H1 (cell line): ENCODE results near the gene FBXW8. TPM values are rescaled to one million over a fixed set of nuclear protein-coding genes. Genes with fewer than 3 reads are reported as not detected.

Experiments used
- CTCF ChIA-PET: fragments of 300-600 bp; sonication (Branson Sonifier 250); formaldehyde crosslinking; loops from one replicate; lab custom pipeline; 2021; ENCODE audit not compliant: partially characterized antibody; lab: Charles Lee
- POLR2A ChIA-PET: fragments of 300-600 bp; sonication (Branson Sonifier 250); formaldehyde crosslinking; loops from one replicate; lab custom pipeline; 2021; ENCODE audit warnings: inconsistent platforms; ENCODE audit not compliant: partially characterized antibody; lab: Charles Lee
- DNase-seq, 2 experiments: peaks; one replicate each; pipeline versions ENCODE4 v3.0.0 to v3.0.0-alpha.2; 2010 to 2022; ENCODE audit warnings: low spot score in 2 of 2, low read depth in 1 of 2, mixed read lengths in 1 of 2
- FAIRE-seq: peaks from 2 replicates; lab custom pipeline; 2011; peaks lifted over from hg19 to GRCh38; lab: Jason Lieb, UNC
- H2AFZ ChIP-seq: 2 replicates; pipeline ENCODE4 v1.8.1; 2012; ENCODE audit warnings: low read length, inconsistent platforms
- H2AK5ac ChIP-seq: 2 replicates; pipeline ENCODE4 v1.6.1; 2013; ENCODE audit warnings: low read depth, low read length
- H2BK120ac ChIP-seq: replicated peaks from 2 replicates; pipeline ENCODE3; 2013; ENCODE audit warnings: low read depth, low read length, inconsistent platforms
- H2BK12ac ChIP-seq: 2 replicates; pipeline ENCODE4 v1.6.1; 2013; ENCODE audit warnings: low read depth, low read length
- H2BK15ac ChIP-seq: 2 replicates; pipeline ENCODE4 v1.6.1; 2013; ENCODE audit warnings: low read length
- H2BK20ac ChIP-seq: 2 replicates; pipeline ENCODE4 v1.6.1; 2013; ENCODE audit warnings: low read length
- H2BK5ac ChIP-seq: 2 replicates; pipeline ENCODE4 v1.6.1; 2013; ENCODE audit warnings: low read depth, low read length
- H3K14ac ChIP-seq: 2 replicates; pipeline ENCODE4 v1.6.1; 2013; ENCODE audit warnings: inconsistent platforms; ENCODE audit not compliant: insufficient read length
- H3K18ac ChIP-seq: 2 replicates; pipeline ENCODE4 v1.6.1; 2013; ENCODE audit warnings: low read length; ENCODE audit errors: extremely low read depth
- H3K23ac ChIP-seq: 2 replicates; pipeline ENCODE4 v1.6.1; 2013; ENCODE audit warnings: inconsistent platforms; ENCODE audit not compliant: insufficient read length
- H3K23me2 ChIP-seq: 2 replicates; pipeline ENCODE4 v1.6.1; 2013; ENCODE audit warnings: low read depth, low read length
- H3K27ac ChIP-seq: 2 replicates; pipeline ENCODE4 v1.6.1; 2011; ENCODE audit warnings: low read depth, low read length, inconsistent platforms
- H3K27me3 ChIP-seq, 4 experiments: replicated peaks in 1 of 4; 1 replicate in 1 of 4; 2 replicates in 3 of 4; pipeline versions ENCODE4 v1.6.1 to v1.8.1; 2011 to 2013; ENCODE audit warnings: low read length in 3 of 4, mild to moderate bottlenecking in 3 of 4, inconsistent platforms in 2 of 4, mixed read lengths in 2 of 4, moderate library complexity in 1 of 4; ENCODE audit not compliant: control insufficient read depth in 3 of 4, insufficient read depth in 3 of 4; ENCODE audit errors: extremely low read depth in 1 of 4
- H3K36me3 ChIP-seq, 4 experiments: 2 replicates each; pipeline versions ENCODE4 v1.6.1 to v1.8.1; 2011 to 2013; ENCODE audit warnings: mild to moderate bottlenecking in 4 of 4, low read length in 3 of 4, moderate library complexity in 2 of 4, control low read depth in 1 of 4, inconsistent platforms in 1 of 4; ENCODE audit not compliant: insufficient read depth in 4 of 4, control insufficient read depth in 2 of 4
- H3K4ac ChIP-seq: replicated peaks from 2 replicates; pipeline ENCODE3; 2013; ENCODE audit warnings: low read length, low read depth, mixed read lengths, inconsistent platforms; ENCODE audit not compliant: insufficient read length
- H3K4me1 ChIP-seq, 4 experiments: replicated peaks in 1 of 4; 1 replicate in 1 of 4; 2 replicates in 3 of 4; pipeline versions ENCODE4 v1.6.1 to v1.8.1; 2011 to 2013; ENCODE audit warnings: low read length in 3 of 4, inconsistent platforms in 2 of 4, mixed read lengths in 1 of 4; ENCODE audit not compliant: insufficient read depth in 4 of 4, control insufficient read depth in 3 of 4
- H3K4me2 ChIP-seq, 2 experiments: 2 replicates each; pipeline versions ENCODE4 v1.6.1 to v1.8.1; 2011 to 2013; ENCODE audit warnings: low read depth in 2 of 2, low read length in 2 of 2, control low read depth in 1 of 2, inconsistent platforms in 1 of 2, mild to moderate bottlenecking in 1 of 2; ENCODE audit not compliant: insufficient read depth in 1 of 2
- H3K4me3 ChIP-seq, 4 experiments: fragments of 200-600, 300-600 bp in 1 of 4; sonication (generic), shearing (Covaris generic), sonication (Bioruptor Twin) in 1 of 4; 2 replicates each; pipeline versions ENCODE4 v1.5.1 to v1.8.1; 2011 to 2016; ENCODE audit warnings: low read length in 4 of 4, low read depth in 3 of 4, control low read depth in 2 of 4, inconsistent platforms in 2 of 4, mild to moderate bottlenecking in 2 of 4, mixed read lengths in 1 of 4, moderate library complexity in 1 of 4; ENCODE audit not compliant: insufficient read depth in 2 of 4; ENCODE audit errors: extremely low read depth in 1 of 4
- H3K56ac ChIP-seq: replicated peaks from 2 replicates; pipeline ENCODE3; 2013; ENCODE audit warnings: low read depth, mild to moderate bottlenecking, mixed read lengths, low read length, inconsistent platforms; ENCODE audit not compliant: insufficient read length
- H3K79me1 ChIP-seq: 2 replicates; pipeline ENCODE4 v1.6.1; 2013; ENCODE audit warnings: low read depth, low read length, control low read depth
- H3K79me2 ChIP-seq, 2 experiments: 2 replicates each; pipeline versions ENCODE4 v1.6.1 to v1.8.1; 2012 to 2013; ENCODE audit warnings: low read length in 2 of 2, mild to moderate bottlenecking in 2 of 2, inconsistent platforms in 1 of 2; ENCODE audit not compliant: insufficient read depth in 2 of 2, control insufficient read depth in 1 of 2
- H3K9ac ChIP-seq, 4 experiments: replicated peaks in 1 of 4; 1 replicate in 1 of 4; 2 replicates in 3 of 4; pipeline versions ENCODE4 v1.6.1 to v1.8.1; 2011 to 2013; ENCODE audit warnings: low read depth in 3 of 4, low read length in 3 of 4, control low read depth in 2 of 4, mild to moderate bottlenecking in 2 of 4, moderate library complexity in 2 of 4, inconsistent platforms in 1 of 4; ENCODE audit errors: extremely low read depth in 1 of 4
- H3K9me3 ChIP-seq, 2 experiments: 2 replicates each; pipeline versions ENCODE4 v1.6.1 to v1.8.1; 2012 to 2013; ENCODE audit warnings: mild to moderate bottlenecking in 2 of 2, moderate library complexity in 2 of 2, control low read depth in 1 of 2, inconsistent platforms in 1 of 2, low read depth in 1 of 2, low read length in 1 of 2, mixed read lengths in 1 of 2; ENCODE audit not compliant: insufficient read depth in 2 of 2
- H4K20me1 ChIP-seq, 2 experiments: replicated peaks in 1 of 2; 2 replicates each; pipeline versions ENCODE3 to v1.8.1; 2011 to 2013; ENCODE audit warnings: inconsistent platforms in 2 of 2, low read length in 2 of 2, mild to moderate bottlenecking in 1 of 2; ENCODE audit not compliant: insufficient read depth in 2 of 2, control insufficient read depth in 1 of 2
- H4K5ac ChIP-seq: 2 replicates; pipeline ENCODE4 v1.6.1; 2013; ENCODE audit warnings: low read length, low read depth, mixed read lengths, inconsistent platforms; ENCODE audit not compliant: insufficient read length
- H4K8ac ChIP-seq: 2 replicates; pipeline ENCODE4 v1.8.0; 2013; ENCODE audit warnings: mild to moderate bottlenecking, moderate library complexity, low read length, inconsistent platforms; ENCODE audit not compliant: insufficient read depth; ENCODE audit errors: extremely low read depth
- H4K91ac ChIP-seq: replicated peaks from 2 replicates; pipeline ENCODE3; 2013; ENCODE audit warnings: low read length, mixed read lengths, inconsistent platforms; ENCODE audit not compliant: insufficient read length
- EGR1 ChIP-seq: IDR thresholded peaks from 2 replicates; pipeline ENCODE4 v1.6.1; 2011; ENCODE audit warnings: low read depth, low read length, borderline replicate concordance
- SRF ChIP-seq: IDR thresholded peaks from 2 replicates; pipeline ENCODE4 v1.6.1; 2011; ENCODE audit warnings: mild to moderate bottlenecking, low read depth, low read length, moderate library complexity
- WGBS, 2 experiments: shearing (Covaris generic) in 1 of 2; methylation state at CpG; one replicate each; pipeline versions ENCODE4 v1.1.6 to v1.1.7; 2013 to 2015; ENCODE audit warnings: low lambda C conversion rate in 2 of 2, mixed read lengths in 2 of 2, inconsistent platforms in 1 of 2, low coverage in 1 of 2, missing lambda C conversion rate in 1 of 2; ENCODE audit not compliant: insufficient replicate concordance in 2 of 2, insufficient coverage in 1 of 2, insufficient read length in 1 of 2; ENCODE audit errors: extremely low coverage in 1 of 2, missing lambda C conversion rate in 1 of 2; 5-methylcytosine and 5-hydroxymethylcytosine counted together
- polyA plus RNA-seq, 7 experiments: library from polyadenylated mRNA; depleted of rRNA in 3 of 7; stranded (reverse) in 5 of 7; unstranded in 2 of 7; fragments of >200 nt in 5 of 7; fragments of 200-250 nt in 2 of 7; gene quantifications; 1 replicate in 5 of 7; 2 replicates in 1 of 7; 4 replicates in 1 of 7; pipeline versions ENCODE4 v1.2.1 to v1.2.3, GENCODE V29; 2011 to 2013; ENCODE audit warnings: missing spikeins in 2 of 7, mixed read lengths in 2 of 7
- total RNA-seq: library from RNA; stranded (reverse); fragmentation: NEBNext Ultra II Directional; extraction: Animal tissue kit (Norgen Biotek cat#: 25700); gene quantifications from 2 replicates; pipeline ENCODE4 v1.2.1, GENCODE V29; 2021

FBXW8 gene
- total and polyA plus RNA-seq, 2 of the 8 experiments (the other 6 are each of a cell fraction or from before 2014, with no cell fraction given): 15.8 to 16.0 TPM

DNA sequence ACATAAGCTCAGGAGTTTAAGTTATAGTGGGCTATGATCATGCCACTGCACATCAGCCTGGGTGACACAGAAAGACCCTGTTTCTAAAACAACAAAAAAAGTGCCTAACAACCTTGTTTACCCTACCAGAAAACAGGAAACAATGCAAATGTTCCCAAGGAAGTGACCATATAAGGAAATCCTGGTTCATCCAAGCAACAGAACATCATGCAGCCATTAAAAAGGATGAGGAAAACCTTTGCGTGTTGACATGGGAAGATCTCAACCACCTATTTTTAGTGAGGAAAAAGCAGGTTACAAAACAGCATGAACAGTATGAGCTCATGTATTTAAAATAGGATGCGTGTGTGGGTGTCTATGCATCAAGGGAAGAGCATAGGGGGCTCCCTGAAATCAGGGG lies 43.2 kb upstream of the FBXW8 start:
- H2BK12ac ChIP-seq: no peak overlapping the region
- no peak overlapping the region for H3K18ac ChIP-seq
- no peak overlapping the region for H2AK5ac ChIP-seq
- H4K5ac ChIP-seq: no peak overlapping the region
- no peak overlapping the region for H3K4ac ChIP-seq
- H3K79me1 ChIP-seq: no peaks in the 10 kb centered on the region
- DNase-seq (no peak), FAIRE-seq (no peak)
- no peaks in the 10 kb centered on the region; a peak in 1 of 4 replicates for H3K79me2 ChIP-seq
- POLR2A ChIA-PET: interaction anchor here (0.7 kb wide), 1 partner anchor 177 kb away, joined by 4 read pairs; no protein-coding TSS in a partner anchor
- 87% methylated on average over 2 of the region's 2 CpGs; no CpG with 5 or more reads in 1 of the 2 experiments for WGBS, 2 experiments
- H3K23me2 ChIP-seq: no peaks in the 10 kb centered on the region
- H3K4me1 ChIP-seq: no peaks in the 10 kb centered on the region; a peak in 1 of 7 replicates
- no peak overlapping the region for H3K27ac ChIP-seq
- no peak overlapping the region for H3K56ac ChIP-seq
- H2BK120ac ChIP-seq: no peak overlapping the region
- H3K23ac ChIP-seq: no peak overlapping the region
- H3K9me3 ChIP-seq: no peaks in the 10 kb centered on the region
- H3K4me3 ChIP-seq: no peak overlapping the region
- no peak overlapping the region for H2AFZ ChIP-seq
- no peak overlapping the region for H2BK15ac ChIP-seq
- no peaks in the 10 kb centered on the region for H3K27me3 ChIP-seq
- H2BK5ac ChIP-seq: no peak overlapping the region
- H3K9ac ChIP-seq: no peak overlapping the region
- peaks cover 0 to 2% of the 10 kb centered on the region in 2 experiments for H4K20me1 ChIP-seq
- TF ChIP-seq SRF (peak; percentile 92), EGR1 (no peak)
- no peaks in the 10 kb centered on the region for H3K36me3 ChIP-seq
- CTCF ChIA-PET: interaction anchor here (0.8 to 1.7 kb wide), 4 partner anchors 10 to 44 kb away, joined by 3 to 6 read pairs (median 3); no protein-coding TSS in a partner anchor
- H3K4me2 ChIP-seq: no peak overlapping the region
- no peak overlapping the region for H4K8ac ChIP-seq
- no peak overlapping the region for H3K14ac ChIP-seq
- H4K91ac ChIP-seq: no peak overlapping the region
- no peak overlapping the region for H2BK20ac ChIP-seq
